HG03064 (cell line): Measurements from ENCODE around the gene JARID2.

Source experiments
- ATAC-seq: cut with Tn5 transposase; IDR thresholded peaks from one replicate; pipeline ENCODE4 v1.9.1; 2021; ENCODE audit warnings: low read depth; ENCODE audit not compliant: unreplicated experiment

JARID2 gene

GRCh38 chr6:15245361-15246216, at the start of gene JARID2:
JARID2 (plus strand) TSS chr6:15246069; CDS start chr6:15246540, 471 bp downstream.
- ATAC-seq: peak; percentile 54

- ATAC-seq: no peak
These were observed 45.8 kb upstream of the JARID2 start for GRCh38 chr6:15200087-15200486.

GRCh38 chr6:15205321-15205720, 40.5 kb upstream of the JARID2 start:
- no peak for ATAC-seq

- no peak for ATAC-seq
These were observed 39.0 kb upstream of the JARID2 start for GRCh38 chr6:15206887-15207286.

- no peak for ATAC-seq
These were observed 37.9 kb upstream of the JARID2 start for GRCh38 chr6:15207923-15208322.

GRCh38 chr6:15213838-15214400, 31.9 kb upstream of the JARID2 start:
- ATAC-seq: no peak

- ATAC-seq: no peak
These were observed 27.5 kb upstream of the JARID2 start for GRCh38 chr6:15218401-15218800.

GRCh38 chr6:15220062-15220461, 25.8 kb upstream of the JARID2 start:
- ATAC-seq: no peak

GRCh38 chr6:15227827-15228318, 18.0 kb upstream of the JARID2 start:
- ATAC-seq: no peak

GRCh38 chr6:15230827-15231226, 15.0 kb upstream of the JARID2 start:
- ATAC-seq: no peak

- ATAC-seq: no peak
These were observed 12.9 kb upstream of the JARID2 start for GRCh38 chr6:15232836-15233510.

- ATAC-seq: no peak
These were observed 11.7 kb upstream of the JARID2 start for GRCh38 chr6:15234068-15234758.

GRCh38 chr6:15239616-15240364, 6.1 kb upstream of the JARID2 start:
- no peak for ATAC-seq

GRCh38 chr6:15242503-15242902, 3.4 kb upstream of the JARID2 start:
- ATAC-seq: no peak

GRCh38 chr6:15242937-15243614, 2.8 kb upstream of the JARID2 start:
- no peak for ATAC-seq

GRCh38 chr6:15243910-15244619, 1.8 kb upstream of the JARID2 start:
- ATAC-seq: no peak

- peak; percentile 21 for ATAC-seq
These were observed 1.1 kb upstream of the JARID2 start for GRCh38 chr6:15244620-15245360.

- no peak for ATAC-seq
These were observed 372 bp downstream of the JARID2 start for GRCh38 chr6:15246217-15246665.
